GM12878 (cell line): Measurements from ENCODE around the gene SYNGR1. TPM values are rescaled to one million over a fixed set of nuclear protein-coding genes. Genes with fewer than 3 reads are reported as not detected.
A peak's percentile ranks its signal among the peaks of the same experiment; 100 is the strongest.

Source experiments
- ATAC-seq: fragments of 200-7000 bp; cut with Tn5 transposase; 3 replicates; pipeline ENCODE4 v1.9.1; 2020; ENCODE audit warnings: mild to moderate bottlenecking, moderate library complexity
- BruUV-seq: library from RNA; stranded (reverse); fragments of 400-500 nt; replicated peaks from 2 replicates; lab custom pipeline; 2021; lab: Mats Ljungman, UMichigan
- CTCF ChIA-PET: fragments of 300-600 bp; sonication (Branson Sonifier 250); formaldehyde crosslinking; extraction: SDS; loops from one replicate; lab custom pipeline; 2021; ENCODE audit warnings: inconsistent platforms; lab: Yijun Ruan, JAX
- POLR2A ChIA-PET: fragments of 350-600 bp; formaldehyde crosslinking; extraction: SDS; loops from one replicate; lab custom pipeline; 2021; ENCODE audit warnings: inconsistent platforms; lab: Charles Lee
- RAD21 ChIA-PET: fragments of 300-600 bp; sonication (Branson Sonifier 250); formaldehyde crosslinking; loops from one replicate; lab custom pipeline; 2023; ENCODE audit warnings: antibody characterized with exemption; ENCODE audit not compliant: unreplicated experiment; lab: Charles Lee
- SMC1A ChIA-PET: fragments of 300-600 bp; sonication (Branson Sonifier 250); formaldehyde crosslinking; loops from one replicate; lab custom pipeline; 2023; ENCODE audit not compliant: unreplicated experiment, uncharacterized antibody; lab: Charles Lee
- DNase-seq: peaks from one replicate; pipeline ENCODE4 v3.0.0-alpha.2; 2011; ENCODE audit warnings: low read depth, low spot score
- FAIRE-seq: peaks from 3 replicates; lab custom pipeline; 2011; peaks lifted over from hg19 to GRCh38; lab: Jason Lieb, UNC
- H2AFZ ChIP-seq: 2 replicates; pipeline ENCODE4 v1.6.0; 2011; ENCODE audit warnings: low read depth, low read length, control low read depth; ENCODE audit not compliant: control insufficient read depth
- H3K27ac ChIP-seq: 2 replicates; pipeline ENCODE4 v1.5.1; 2011; ENCODE audit warnings: control low read depth; ENCODE audit not compliant: control insufficient read depth, insufficient read depth
- H3K27me3 ChIP-seq, 2 experiments: replicated peaks in 1 of 2; 2 replicates each; pipeline versions ENCODE4 v1.6.0 to v1.6.1; 2011; ENCODE audit warnings: low read length in 1 of 2; ENCODE audit not compliant: control insufficient read depth in 2 of 2, insufficient read depth in 2 of 2
- H3K36me3 ChIP-seq, 2 experiments: 2 replicates each; pipeline ENCODE4 v1.5.1; 2011; ENCODE audit warnings: low read length in 1 of 2; ENCODE audit not compliant: control insufficient read depth in 2 of 2, insufficient read depth in 2 of 2
- H3K4me1 ChIP-seq: 2 replicates; pipeline ENCODE4 v1.6.1; 2011; ENCODE audit warnings: mild to moderate bottlenecking, low read length, moderate library complexity, mixed read lengths; ENCODE audit not compliant: control insufficient read depth, insufficient read depth
- H3K4me2 ChIP-seq: 2 replicates; pipeline ENCODE4 v1.6.0; 2011; ENCODE audit warnings: control low read depth; ENCODE audit not compliant: control insufficient read depth, insufficient read depth
- H3K4me3 ChIP-seq: fragments of 200-600 bp; sonication (generic); 2 replicates; pipeline ENCODE4 v1.5.1; 2016
- H3K79me2 ChIP-seq: 2 replicates; pipeline ENCODE4 v1.6.0; 2011; ENCODE audit warnings: low read length; ENCODE audit not compliant: control insufficient read depth, insufficient read depth
- H3K9ac ChIP-seq: 2 replicates; pipeline ENCODE4 v1.8.0; 2011; ENCODE audit warnings: low read length, control low read depth, mixed read lengths; ENCODE audit not compliant: control insufficient read depth, insufficient read depth
- H3K9me3 ChIP-seq: replicated peaks from 3 replicates; pipeline ENCODE4 v1.5.1; 2011; ENCODE audit warnings: mild to moderate bottlenecking, low read length; ENCODE audit not compliant: control insufficient read depth, insufficient read depth
- H4K20me1 ChIP-seq: 2 replicates; pipeline ENCODE4 v1.6.0; 2011; ENCODE audit not compliant: control insufficient read depth, insufficient read depth
- CTCF ChIP-seq, 3 experiments: IDR thresholded peaks in 2 of 3; conservative IDR thresholded peaks in 1 of 3; 2 replicates each; pipeline ENCODE4 v1.5.1; 2011; ENCODE audit warnings: low read depth in 3 of 3, low read length in 3 of 3, mild to moderate bottlenecking in 3 of 3, control low read depth in 2 of 3, moderate library complexity in 2 of 3, inconsistent platforms in 1 of 3, mixed read lengths in 1 of 3; ENCODE audit not compliant: control insufficient read depth in 2 of 3, insufficient read depth in 1 of 3; ENCODE audit errors: extremely low read depth in 1 of 3
- RFX5 ChIP-seq: IDR thresholded peaks from 2 replicates; pipeline ENCODE4 v1.6.1; 2011; ENCODE audit warnings: low read depth, low read length, improper control_type of control experiment
- WGBS: methylation state at CpG from one replicate; pipeline ENCODE4 v1.1.6; 2016; ENCODE audit warnings: low lambda C conversion rate; ENCODE audit not compliant: insufficient replicate concordance, insufficient coverage; ENCODE audit errors: missing lambda C conversion rate; 5-methylcytosine and 5-hydroxymethylcytosine counted together
- in situ Hi-C: fragments of 300-500 bp; cut with MboI; formaldehyde crosslinking; loops from 9 replicates; pipeline ENCODE4 v1.14.3; 2018; ENCODE audit warnings: mixed read lengths
- intact Hi-C: fragments of 100-400 bp; cut with micrococcal nuclease; formaldehyde crosslinking; loops from one replicate; pipeline ENCODE4 v1.14.2; 2022; ENCODE audit not compliant: unreplicated experiment
- polyA plus RNA-seq, 11 experiments: library from polyadenylated mRNA; depleted of rRNA in 4 of 11; unstranded in 6 of 11; stranded (reverse) in 5 of 11; fragments of >200 nt; fragmentation: Nextera tagmentation in 4 of 11; fragmentation: Illumina TruSeq in 1 of 11; extraction: Ambion mirVana in 4 of 11; extraction: Trizol in 1 of 11; gene quantifications; 1 replicate in 1 of 11; 2 replicates in 10 of 11; pipeline versions ENCODE4 v1.2.1 to v1.2.3, GENCODE V29; 2011 to 2016; ENCODE audit warnings: inconsistent platforms in 2 of 11, missing spikeins in 2 of 11, low read depth in 1 of 11
- total RNA-seq, 4 experiments: library from RNA; depleted of rRNA in 3 of 4; stranded (reverse); fragments of >200 nt in 3 of 4; fragmentation: Illumina TruSeq in 1 of 4; extraction: Trizol in 1 of 4; gene quantifications; 2 replicates each; pipeline versions ENCODE4 v1.2.1 to v1.2.3, GENCODE V29; 2013 to 2021

Gene SYNGR1
- total and polyA plus RNA-seq, 10 of the 15 experiments (the other 5 are each of a cell fraction or from before 2014, with no cell fraction given), result 0.87 to 9.2 (median 3.5) TPM

DNA sequence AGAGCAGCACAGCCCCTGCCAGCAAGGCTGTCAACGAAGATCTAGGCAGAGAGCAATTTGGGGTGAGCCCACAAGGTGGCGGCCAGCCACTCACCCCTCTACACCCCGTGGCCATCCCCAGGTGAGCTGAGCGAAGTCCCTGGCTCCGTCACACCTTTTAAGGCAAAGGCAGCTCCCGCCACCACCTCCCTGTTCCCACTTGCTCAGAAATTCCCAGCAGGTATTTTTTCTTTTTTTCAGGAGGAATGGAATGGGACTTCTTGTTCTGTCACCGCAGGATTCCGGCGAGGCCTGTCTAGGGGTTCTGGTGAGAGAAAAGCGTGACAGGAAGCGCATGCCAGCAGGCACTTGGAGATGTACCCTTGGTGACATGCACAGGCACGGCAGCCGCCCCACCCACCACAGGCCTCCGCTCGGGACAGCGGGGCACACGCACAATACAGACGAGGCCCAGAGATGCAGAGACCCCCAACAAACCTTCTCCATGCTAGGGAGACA lies 40.4 kb upstream of the SYNGR1 start:
- H3K4me1 ChIP-seq, result peaks cover 18% of the 10 kb centered on the region
- H3K36me3 ChIP-seq, result peaks cover 24 to 29% of the 10 kb centered on the region in 2 experiments
- H4K20me1 ChIP-seq, result peaks cover 7% of the 10 kb centered on the region
- 87% methylated on average over 18 of the region's 18 CpGs for WGBS
- no peaks in the 10 kb centered on the region for H3K27me3 ChIP-seq
- no peak for ATAC-seq
- no TSS peak for BruUV-seq
- no peaks in the 10 kb centered on the region for H3K9me3 ChIP-seq
- H3K4me2 ChIP-seq, result no peak overlapping the region
- intact Hi-C loops (no loop called here), in situ Hi-C loops (no loop called here)
- H3K4me3 ChIP-seq, result no peak overlapping the region
- ChIA-PET CTCF (interaction anchor here (0.6 to 4.6 kb wide), 5 partner anchors 9 to 220 kb away, joined by 3 to 100 read pairs (median 4); no protein-coding TSS in a partner anchor), SMC1A (interaction anchor here (1.5 to 3.0 kb wide), 4 partner anchors 9 to 219 kb away, joined by 4 to 25 read pairs (median 10); no protein-coding TSS in a partner anchor), POLR2A (no interaction called here), RAD21 (interaction anchor here (1.3 to 1.6 kb wide), 4 partner anchors 94 to 160 kb away, joined by 3 to 6 read pairs (median 5); no protein-coding TSS in a partner anchor)
- DNase-seq, result no peak
- peaks cover 6% of the 10 kb centered on the region for H3K79me2 ChIP-seq
- FAIRE-seq, result no peak
- TF ChIP-seq RFX5 (no peak), CTCF (IDR thresholded peaks at IDR 0.05 in 2 of 3, conservative IDR thresholded peaks at IDR 0.05 in 1 of 3; ENCODE audit: control insufficient read depth in 2 of 3, extremely low read depth in 1 of 3, insufficient read depth in 1 of 3, low read depth in 3 of 3, low read length in 3 of 3) (peak in 2 of 3 experiments; percentile 16 to 36; a peak in 2 of 6 replicates)
- H3K27ac ChIP-seq, result no peak overlapping the region
- H2AFZ ChIP-seq, result no peak overlapping the region
- no peak overlapping the region for H3K9ac ChIP-seq
